Inferior parietal cortex (tissue), 1 donor: ENCODE data around the gene RILPL1.
"Not testable (repeated sequence)": the region's sequence is repeated elsewhere in the genome, so short reads cannot be mapped to it uniquely, and the experiment has no call there.

Experiments
- DNase-seq: peaks from one replicate; pipeline ENCODE4 v3.0.0-alpha.2; 2016; ENCODE audit errors: extremely low spot score

Gene RILPL1

GRCh38 chr12:123530668-123531067, 2.9 kb downstream of the RILPL1 start:
- DNase-seq = no peak

- DNase-seq = no peak
Observed at GRCh38 chr12:123529686-123530085, 3.8 kb downstream of the RILPL1 start.

GRCh38 chr12:123528858-123529257, 4.7 kb downstream of the RILPL1 start:
- no peak for DNase-seq

GRCh38 chr12:123526542-123527080, 6.9 kb downstream of the RILPL1 start:
- DNase-seq = no peak

GRCh38 chr12:123524378-123524777, 9.1 kb downstream of the RILPL1 start:
- no peak for DNase-seq

- no peak for DNase-seq
Observed at GRCh38 chr12:123523518-123523917, 10.0 kb downstream of the RILPL1 start.

GRCh38 chr12:123522164-123522563, 11.4 kb downstream of the RILPL1 start:
- DNase-seq = no peak

- no peak for DNase-seq
Observed at GRCh38 chr12:123520567-123521474, 12.7 kb downstream of the RILPL1 start.

- DNase-seq = peak; percentile 29
Observed at GRCh38 chr12:123519141-123520001, 14.1 kb downstream of the RILPL1 start.

- no peak for DNase-seq
Observed at GRCh38 chr12:123516216-123516780, 17.2 kb downstream of the RILPL1 start.

- DNase-seq = not testable (repeated sequence)
Observed at GRCh38 chr12:123514582-123515221, 18.8 kb downstream of the RILPL1 start.

- no peak for DNase-seq
Observed at GRCh38 chr12:123513805-123514204, 19.7 kb downstream of the RILPL1 start.

- DNase-seq = no peak
Observed at GRCh38 chr12:123512838-123513665, 20.5 kb downstream of the RILPL1 start.

- DNase-seq = no peak
Observed at GRCh38 chr12:123506843-123507236, 26.7 kb downstream of the RILPL1 start.

- DNase-seq = no peak
Observed at GRCh38 chr12:123506059-123506842, 27.3 kb downstream of the RILPL1 start.

GRCh38 chr12:123502163-123502704, 31.3 kb downstream of the RILPL1 start:
- peak; percentile 60 for DNase-seq

GRCh38 chr12:123499332-123499731, 34.2 kb downstream of the RILPL1 start:
- DNase-seq = no peak

- no peak for DNase-seq
Observed at GRCh38 chr12:123498126-123498825, 35.2 kb downstream of the RILPL1 start.

GRCh38 chr12:123497065-123497464, 36.5 kb downstream of the RILPL1 start:
- no peak for DNase-seq
